Gastrocnemius medialis (tissue), 4 donors: ENCODE measurements around the gene TP73. TPM values are rescaled to one million over a fixed set of nuclear protein-coding genes. Genes with fewer than 3 reads are reported as not detected.

Experiments
- ATAC-seq, 2 donors: fragments of 150-250 bp; one replicate each; pipeline ENCODE4 v1.9.1; 2016
- DNase-seq, 2 donors: peaks; one replicate each; pipeline ENCODE4 v3.0.0-alpha.2; 2019
- H3K27ac ChIP-seq, 4 donors: fragments of 200-600 bp; sonication (generic); 1 replicate in 1 of 4; 2 replicates in 3 of 4; pipeline ENCODE4 v1.5.1; 2016 to 2018; ENCODE audit warnings: mild to moderate bottlenecking in 2 of 4, moderate library complexity in 1 of 4
- H3K27me3 ChIP-seq, 3 donors: fragments of 200-600 bp; sonication (generic) in 2 of 3; 1 replicate in 1 of 3; 2 replicates in 2 of 3; pipeline versions ENCODE4 v1.5.1 to v1.6.0; 2016 to 2019; ENCODE audit warnings: mild to moderate bottlenecking in 1 of 3, moderate library complexity in 1 of 3
- H3K36me3 ChIP-seq, 2 donors: fragments of 200-600 bp; sonication (generic) in 1 of 2; one replicate each; pipeline ENCODE4 v1.5.1; 2017 to 2018
- H3K4me1 ChIP-seq, 2 donors: fragments of 200-600 bp; sonication (generic) in 1 of 2; one replicate each; pipeline ENCODE4 v1.5.1; 2016 to 2017; ENCODE audit warnings: mild to moderate bottlenecking in 2 of 2
- H3K4me3 ChIP-seq, 4 donors: fragments of 200-600 bp; sonication (generic) in 3 of 4; 1 replicate in 1 of 4; 2 replicates in 3 of 4; pipeline ENCODE4 v1.5.1; 2016 to 2019; ENCODE audit warnings: mild to moderate bottlenecking in 2 of 4
- H3K9me3 ChIP-seq, 3 donors: fragments of 200-600 bp; sonication (generic) in 2 of 3; 1 replicate in 1 of 3; 2 replicates in 2 of 3; pipeline ENCODE4 v1.5.1; 2016 to 2019
- POLR2A ChIP-seq, 2 donors: fragments of 450-650 bp; IDR thresholded peaks; one replicate each; pipeline ENCODE4 v1.6.1; 2017; ENCODE audit warnings: antibody characterized with exemption in 2 of 2, mild to moderate bottlenecking in 2 of 2, moderate library complexity in 2 of 2
- in situ Hi-C, 4 donors: fragments of 200-750 bp; cut with MboI; loops; one replicate each; pipeline versions ENCODE4 v1.15.0 to v1.8.0; 2017; ENCODE audit warnings: low sequenced_read_pairs in 4 of 4
- intact Hi-C: fragments of 100-400 bp; cut with DNase I; formaldehyde crosslinking; loops from one replicate; pipeline ENCODE4 v1.15.1; 2023; ENCODE audit warnings: low total_unique reads
- total RNA-seq, 4 donors: library from RNA; depleted of rRNA; stranded (reverse); fragments of >200 nt; gene quantifications; one replicate each; pipeline versions ENCODE4 v1.1.0 to v1.2.3, GENCODE V29; 2016
- TF ChIP-seq, protein P1 (sequence below), 5 experiments: fragments of 450-650 bp in 3 of 5; fragments of 200-600 bp in 2 of 5; sonication (generic) in 2 of 5; IDR thresholded peaks in 4 of 5; conservative IDR thresholded peaks in 1 of 5; 1 replicate in 4 of 5; 2 replicates in 1 of 5; pipeline ENCODE4 v1.5.1; 2016 to 2019; ENCODE audit warnings: antibody characterized with exemption in 5 of 5, mild to moderate bottlenecking in 3 of 5, moderate library complexity in 3 of 5

TP73 gene
- total RNA-seq, 4 donors from 2014 or later, result 0.07 TPM; not detected in 3

DNA sequence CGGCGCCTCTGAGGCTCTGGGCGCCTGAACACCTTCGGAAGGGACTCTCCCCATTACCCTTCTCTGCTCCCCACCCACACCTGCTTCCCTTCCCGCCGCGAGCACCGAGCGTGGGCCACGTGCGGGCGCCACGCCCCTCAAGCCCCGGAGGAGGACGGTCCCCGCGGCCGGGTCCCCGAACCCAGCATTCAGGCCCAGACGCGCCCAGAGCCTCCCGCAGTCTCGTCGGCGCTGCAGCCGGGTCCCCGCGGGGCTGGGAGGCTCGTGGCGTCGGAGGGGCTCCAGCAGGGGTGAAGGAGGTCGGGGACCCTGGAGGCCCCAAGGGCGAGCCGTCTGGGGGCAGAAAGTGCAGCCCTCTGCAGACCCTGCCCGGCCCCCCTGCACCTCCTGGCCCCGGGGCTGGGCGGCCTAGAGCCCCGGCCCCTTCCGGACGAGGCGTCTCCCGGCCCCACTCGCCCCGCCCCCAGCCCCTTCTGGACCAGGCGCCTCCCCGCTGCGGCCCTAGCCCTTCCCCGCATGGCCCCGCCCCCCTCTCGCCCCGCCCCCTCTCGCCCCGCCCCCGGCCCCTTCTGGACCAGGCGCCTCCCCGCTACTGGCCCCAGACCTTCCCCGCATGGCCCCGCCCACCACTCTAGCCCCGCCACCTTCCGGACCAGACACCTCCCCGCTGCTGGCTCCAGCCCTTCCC lies 119.9 kb downstream of the TP73 start:
- DNase-seq (peak; percentile 80), ATAC-seq (peak; percentile 56 to 77)
- Histone ChIP-seq H3K27ac (peak overlapping the region; percentile 30 to 61 (median 45)), H3K9me3 (no peaks in the 10 kb centered on the region), H3K4me1 (peaks cover 6 to 24% of the 10 kb centered on the region in 2 donors), H3K27me3 (no peaks in the 10 kb centered on the region), H3K36me3 (no peaks in the 10 kb centered on the region), H3K4me3 (peak overlapping the region; percentile 62 to 80 (median 66))
- in situ Hi-C loops (no loop called here), intact Hi-C loops (no loop called here)
- TF ChIP-seq, protein P1, sequence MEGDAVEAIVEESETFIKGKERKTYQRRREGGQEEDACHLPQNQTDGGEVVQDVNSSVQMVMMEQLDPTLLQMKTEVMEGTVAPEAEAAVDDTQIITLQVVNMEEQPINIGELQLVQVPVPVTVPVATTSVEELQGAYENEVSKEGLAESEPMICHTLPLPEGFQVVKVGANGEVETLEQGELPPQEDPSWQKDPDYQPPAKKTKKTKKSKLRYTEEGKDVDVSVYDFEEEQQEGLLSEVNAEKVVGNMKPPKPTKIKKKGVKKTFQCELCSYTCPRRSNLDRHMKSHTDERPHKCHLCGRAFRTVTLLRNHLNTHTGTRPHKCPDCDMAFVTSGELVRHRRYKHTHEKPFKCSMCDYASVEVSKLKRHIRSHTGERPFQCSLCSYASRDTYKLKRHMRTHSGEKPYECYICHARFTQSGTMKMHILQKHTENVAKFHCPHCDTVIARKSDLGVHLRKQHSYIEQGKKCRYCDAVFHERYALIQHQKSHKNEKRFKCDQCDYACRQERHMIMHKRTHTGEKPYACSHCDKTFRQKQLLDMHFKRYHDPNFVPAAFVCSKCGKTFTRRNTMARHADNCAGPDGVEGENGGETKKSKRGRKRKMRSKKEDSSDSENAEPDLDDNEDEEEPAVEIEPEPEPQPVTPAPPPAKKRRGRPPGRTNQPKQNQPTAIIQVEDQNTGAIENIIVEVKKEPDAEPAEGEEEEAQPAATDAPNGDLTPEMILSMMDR (IDR thresholded peaks at IDR 0.05 in 4 of 5, conservative IDR thresholded peaks at IDR 0.05 in 1 of 5), result no peak
- TF ChIP-seq POLR2A (IDR thresholded peaks at IDR 0.05), result peak in 1 of 2 donors; percentile 13

DNA sequence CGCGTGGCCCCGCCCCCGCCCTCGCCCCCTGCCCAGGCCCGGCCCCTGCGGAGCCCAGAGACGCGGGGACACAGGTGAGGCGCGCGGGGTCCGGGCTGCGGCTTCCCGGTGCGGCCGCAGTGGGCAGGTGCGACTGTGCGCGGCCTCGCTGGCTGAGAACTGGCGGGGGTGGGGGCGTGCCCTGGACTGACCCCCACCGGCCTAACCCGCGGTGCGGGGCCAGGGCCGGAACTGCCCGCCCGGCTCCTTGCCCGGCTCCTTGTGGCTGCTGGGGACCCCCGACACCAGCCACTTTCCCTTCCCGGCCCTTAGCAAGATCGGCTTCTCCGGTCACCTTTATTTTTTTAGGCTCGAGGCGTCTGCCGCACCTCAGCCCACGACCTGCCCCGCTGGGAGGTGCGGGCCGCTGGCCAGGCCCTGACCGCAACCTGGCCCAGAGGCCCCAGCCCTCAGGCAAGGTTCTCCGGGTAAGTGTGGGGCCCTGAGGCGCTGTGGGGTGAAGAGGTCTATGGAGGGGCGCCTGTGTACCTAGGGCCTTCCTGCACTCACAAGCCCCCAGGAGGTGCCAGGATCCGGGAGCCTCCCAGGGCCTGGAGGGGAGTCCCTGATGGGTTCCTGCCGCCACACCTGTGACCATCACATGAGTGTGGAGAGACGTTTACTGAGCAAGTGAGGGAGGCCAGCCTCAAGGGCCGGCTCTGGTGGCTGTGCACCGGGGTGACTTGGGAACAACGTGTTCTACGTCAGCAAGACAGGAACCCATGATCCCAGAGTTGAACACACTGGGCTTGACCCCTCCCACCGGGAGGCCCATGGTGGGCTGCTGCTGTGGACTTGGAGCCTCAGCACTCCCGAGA lies 120.6 kb downstream of the TP73 start, which contains the start of gene SMIM1:
Gene SMIM1, plus strand, starts transcription at position 35 of the 857 bp plus-strand sequence. CDS start 2,625 bp downstream, outside the sequence.
- Histone ChIP-seq H3K36me3 (no peaks in the 10 kb centered on the region), H3K4me1 (peaks cover 6 to 24% of the 10 kb centered on the region in 2 donors), H3K27me3 (no peaks in the 10 kb centered on the region), H3K9me3 (no peaks in the 10 kb centered on the region), H3K27ac (peak within 1 kb of the TSS; percentile 30 to 61 (median 45)), H3K4me3 (peak within 1 kb of the TSS; percentile 62 to 80 (median 66))
- DNase-seq (no peak), ATAC-seq (peak in 1 of 2 donors; percentile 10)
- in situ Hi-C loops, result no loop called here
- no peak for TF ChIP-seq POLR2A (IDR thresholded peaks at IDR 0.05)
- TF ChIP-seq, protein P1 (IDR thresholded peaks at IDR 0.05 in 4 of 5, conservative IDR thresholded peaks at IDR 0.05 in 1 of 5), result no peak
- intact Hi-C loops, result no loop called here

DNA sequence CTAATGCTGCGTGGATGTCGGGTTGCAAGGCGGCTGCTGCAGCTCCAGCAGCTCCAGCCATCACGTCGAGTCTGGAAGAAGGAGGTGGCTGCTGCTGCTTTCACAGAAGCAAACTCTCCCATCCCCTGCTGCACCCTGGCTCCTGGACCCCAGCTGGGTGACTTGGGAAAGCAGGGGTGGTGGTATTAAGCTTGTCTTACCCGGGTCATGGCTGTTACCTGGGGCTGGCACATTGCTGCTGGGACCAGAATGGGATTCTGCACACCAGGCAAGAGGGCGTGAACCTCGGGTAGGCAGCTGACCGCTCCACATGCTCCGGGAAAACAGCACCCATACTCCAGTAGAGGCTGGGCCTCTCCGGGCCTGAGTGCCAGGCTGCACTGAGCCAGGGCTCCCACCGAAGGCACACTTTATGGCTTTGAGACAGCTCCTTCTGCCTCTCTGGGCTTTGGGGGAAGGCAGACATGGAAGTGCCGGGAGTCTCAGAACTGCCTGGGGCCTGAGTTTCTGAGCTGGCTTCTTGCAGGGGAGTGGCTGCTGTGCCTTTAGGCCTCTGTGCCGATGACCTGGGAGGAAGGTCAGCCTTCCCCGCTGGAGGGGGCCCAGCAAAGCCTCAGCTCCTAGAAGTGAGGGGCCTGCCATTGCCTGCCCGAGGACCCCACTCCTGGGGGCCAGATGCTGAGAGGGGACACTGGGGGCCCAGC lies 121.4 kb downstream of the TP73 start:
- TF ChIP-seq POLR2A (IDR thresholded peaks at IDR 0.05), result no peak
- TF ChIP-seq, protein P1 (IDR thresholded peaks at IDR 0.05 in 4 of 5, conservative IDR thresholded peaks at IDR 0.05 in 1 of 5), result no peak
- no peaks in the 10 kb centered on the region for H3K9me3 ChIP-seq
- H3K27ac ChIP-seq, result peak overlapping the region in 1 of 4 donors; percentile 35
- intact Hi-C loops, result no loop called here
- in situ Hi-C loops, result no loop called here
- no peak overlapping the region for H3K4me3 ChIP-seq
- H3K36me3 ChIP-seq, result no peaks in the 10 kb centered on the region
- no peak for DNase-seq
- H3K27me3 ChIP-seq, result no peaks in the 10 kb centered on the region
- no peak for ATAC-seq
- H3K4me1 ChIP-seq, result peaks cover 6 to 29% of the 10 kb centered on the region in 2 donors

DNA sequence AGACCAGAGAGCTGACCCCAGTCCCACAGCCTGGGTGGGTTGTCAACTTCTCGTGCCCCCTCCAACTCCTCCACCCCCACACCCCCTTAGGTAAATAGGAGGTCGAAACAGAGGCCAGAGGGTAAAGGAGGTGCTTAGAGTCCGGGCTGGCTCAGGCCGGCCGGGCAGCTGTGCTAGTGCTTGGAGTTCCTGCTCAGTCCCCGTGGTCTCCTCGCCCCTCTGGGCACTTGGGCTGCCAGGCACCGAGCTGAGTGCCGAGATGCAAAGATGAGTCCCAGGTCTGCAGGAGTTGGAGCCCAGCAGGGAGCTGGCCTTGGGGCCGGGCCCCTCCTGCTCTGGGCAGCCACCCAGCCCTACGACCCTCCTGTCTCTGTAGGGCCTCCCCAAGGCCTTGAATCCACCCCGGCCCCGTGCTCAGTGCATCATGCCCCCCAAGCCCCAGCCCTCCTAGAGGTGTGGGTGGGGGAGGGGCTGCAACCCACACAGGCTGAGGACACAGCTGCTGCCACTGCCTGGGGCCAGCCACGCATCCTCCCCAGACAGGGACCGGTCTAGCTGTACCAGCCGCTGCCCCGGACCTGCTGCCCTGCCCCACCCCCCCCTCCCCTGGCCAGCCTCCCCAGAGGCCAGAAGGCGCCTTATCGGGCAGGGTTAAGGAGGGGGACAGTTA lies 122.1 kb downstream of the TP73 start:
- DNase-seq, result no peak
- intact Hi-C loops (no loop called here), in situ Hi-C loops (no loop called here)
- no peak for TF ChIP-seq POLR2A (IDR thresholded peaks at IDR 0.05)
- TF ChIP-seq, protein P1 (IDR thresholded peaks at IDR 0.05 in 4 of 5, conservative IDR thresholded peaks at IDR 0.05 in 1 of 5), result no peak
- Histone ChIP-seq H3K27ac (no peak overlapping the region), H3K36me3 (peaks cover 0 to 6% of the 10 kb centered on the region in 2 donors), H3K4me1 (peaks cover 6 to 29% of the 10 kb centered on the region in 2 donors), H3K27me3 (no peaks in the 10 kb centered on the region), H3K9me3 (no peaks in the 10 kb centered on the region), H3K4me3 (no peak overlapping the region)
- ATAC-seq, result no peak
